Left ventricle myocardium inferior (tissue), 1 donor: ENCODE measurements around the gene SELENOK. TPM values are rescaled to one million over a fixed set of nuclear protein-coding genes. Genes with fewer than 3 reads are reported as not detected.
"Not testable (repeated sequence)": the region's sequence is repeated elsewhere in the genome, so short reads cannot be mapped to it uniquely, and the experiment has no call there.

ENCODE experiments used
- DNase-seq: peaks from one replicate; pipeline ENCODE4 v3.0.0-alpha.2; 2020
- H3K27ac ChIP-seq: fragments of 200-600 bp; replicated peaks from 2 replicates; pipeline ENCODE4 v1.8.0; 2021
- H3K27me3 ChIP-seq: fragments of 200-600 bp; 2 replicates; pipeline ENCODE4 v1.8.0; 2021; ENCODE audit warnings: low read depth
- H3K36me3 ChIP-seq: fragments of 200-600 bp; 2 replicates; pipeline ENCODE4 v1.8.0; 2021
- H3K4me1 ChIP-seq: fragments of 200-600 bp; 2 replicates; pipeline ENCODE4 v1.8.0; 2021
- H3K4me3 ChIP-seq: fragments of 200-600 bp; 2 replicates; pipeline ENCODE4 v1.8.0; 2021; ENCODE audit warnings: mild to moderate bottlenecking, moderate library complexity
- H3K9me3 ChIP-seq: fragments of 200-600 bp; replicated peaks from 2 replicates; pipeline ENCODE4 v1.8.0; 2021
- CTCF ChIP-seq: fragments of 200-600 bp; IDR thresholded peaks from 2 replicates; pipeline ENCODE4 v1.8.0; 2021; ENCODE audit warnings: antibody characterized with exemption, mild to moderate bottlenecking, borderline replicate concordance
- intact Hi-C: fragments of 100-400 bp; cut with micrococcal nuclease; formaldehyde crosslinking; loops from one replicate; pipeline ENCODE4 v1.11.0; 2022
- total RNA-seq: library from RNA; stranded (reverse); fragmentation: NEBNext Ultra II Directional; extraction: Animal tissue kit (Norgen Biotek cat#: 25700); gene quantifications from one replicate; pipeline ENCODE4 v1.2.1, GENCODE V29; 2021
- donor health status: DM: no; HTN: yes; CAD: no; lungs with severe emphysema.

SELENOK gene
- total RNA-seq, 1 donor from 2014 or later, result 126 TPM

- DNase-seq, result no peak
- Histone ChIP-seq H3K4me3 (no peak overlapping the region), H3K36me3 (no peaks in the 10 kb centered on the region), H3K9me3 (peaks cover 17% of the 10 kb centered on the region), H3K4me1 (peaks cover 4% of the 10 kb centered on the region), H3K27ac (no peak overlapping the region), H3K27me3 (peaks cover 56% of the 10 kb centered on the region)
- TF ChIP-seq CTCF, result peak; percentile 87
- intact Hi-C loops, result no loop called here
These were observed 47.0 kb upstream of the SELENOK start for GRCh38 chr3:53938645-53939044.

GRCh38 chr3:53936347-53936746, 44.7 kb upstream of the SELENOK start:
- TF ChIP-seq CTCF, result no peak
- H3K9me3 ChIP-seq, result peaks cover 17% of the 10 kb centered on the region
- H3K4me1 ChIP-seq, result peaks cover 4% of the 10 kb centered on the region
- H3K27me3 ChIP-seq, result peaks cover 75% of the 10 kb centered on the region
- DNase-seq, result no peak
- no peak overlapping the region for H3K27ac ChIP-seq
- no peak overlapping the region for H3K4me3 ChIP-seq
- intact Hi-C loops, result no loop called here
- no peaks in the 10 kb centered on the region for H3K36me3 ChIP-seq

- H3K4me1 ChIP-seq, result peaks cover 4% of the 10 kb centered on the region
- intact Hi-C loops, result no loop called here
- no peak overlapping the region for H3K27ac ChIP-seq
These were observed 43.7 kb upstream of the SELENOK start for GRCh38 chr3:53935283-53935901.

GRCh38 chr3:53927208-53927872, 35.7 kb upstream of the SELENOK start:
- DNase-seq, H3K9me3 ChIP-seq, H3K4me3 ChIP-seq, H3K4me1 ChIP-seq, H3K36me3 ChIP-seq, intact Hi-C loops, H3K27ac ChIP-seq: not testable (repeated sequence)
- peaks cover 22% of the 10 kb centered on the region for H3K27me3 ChIP-seq

More at GRCh38 chr3:53935283-53935901, 43.7 kb upstream of the SELENOK start:
- peaks cover 17% of the 10 kb centered on the region for H3K9me3 ChIP-seq
- no peak for TF ChIP-seq CTCF
- H3K36me3 ChIP-seq, result no peaks in the 10 kb centered on the region
- H3K27me3 ChIP-seq, result peaks cover 76% of the 10 kb centered on the region
- DNase-seq, result no peak
- no peak overlapping the region for H3K4me3 ChIP-seq

GRCh38 chr3:53921296-53921695, 29.6 kb upstream of the SELENOK start:
- Histone ChIP-seq H3K27ac (no peak overlapping the region), H3K36me3 (no peaks in the 10 kb centered on the region), H3K4me3 (no peak overlapping the region), H3K4me1 (no peaks in the 10 kb centered on the region), H3K9me3 (peaks cover 9% of the 10 kb centered on the region), H3K27me3 (peaks cover 23% of the 10 kb centered on the region)
- TF ChIP-seq CTCF, result peak; percentile 63
- intact Hi-C loops, result no loop called here
- no peak for DNase-seq

- H3K4me1 ChIP-seq, result no peaks in the 10 kb centered on the region
- no peaks in the 10 kb centered on the region for H3K36me3 ChIP-seq
- H3K27me3 ChIP-seq, result peaks cover 26% of the 10 kb centered on the region
- intact Hi-C loops, result no loop called here
- peaks cover 9% of the 10 kb centered on the region for H3K9me3 ChIP-seq
- H3K4me3 ChIP-seq, result no peak overlapping the region
- H3K27ac ChIP-seq, result no peak overlapping the region
- no peak for TF ChIP-seq CTCF
- DNase-seq, result no peak
These were observed 28.1 kb upstream of the SELENOK start for GRCh38 chr3:53919741-53920140.
